ENCODE data around the gene WIPF1.

WIPF1 gene

DNA sequence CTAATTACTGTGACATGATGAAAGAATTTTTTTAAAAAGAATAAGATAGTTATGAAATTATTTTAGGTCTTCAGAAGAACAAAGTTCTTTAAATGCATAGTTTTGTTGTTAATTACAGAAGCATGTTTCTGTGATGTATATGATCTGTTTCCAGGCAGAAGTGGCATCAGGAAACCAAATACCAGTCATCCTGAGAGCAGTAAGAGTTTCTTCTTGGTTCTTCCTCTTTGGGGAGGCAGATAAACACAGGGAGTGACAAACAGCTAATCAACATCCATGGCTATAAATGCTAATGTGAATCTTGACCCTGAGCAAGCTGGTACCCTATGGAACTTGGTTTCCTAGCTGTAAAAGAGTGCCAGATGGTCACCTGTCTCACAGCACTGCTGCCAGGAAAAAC is 29.2 kb downstream of the WIPF1 start:
- no peak for TF ChIP-seq CTCF (conservative IDR thresholded peaks at IDR 0.05; ENCODE audit: low read depth)
- ChIA-PET CTCF (interaction anchor here (0.6 kb wide), 1 partner anchor 121 kb away, joined by 3 read pairs; no protein-coding TSS in a partner anchor), POLR2A (ENCODE audit: low non-redundant PET) (no interaction called here)
- DNase-seq (ENCODE audit: low spot score), result no peak
- H3K27ac ChIP-seq, result no peak overlapping the region

GRCh38 chr2:174566871-174567270 is 30.7 kb downstream of the WIPF1 start:
- no peak overlapping the region for H3K27ac ChIP-seq
- POLR2A ChIA-PET (ENCODE audit: low non-redundant PET), result no interaction called here
- no peak for DNase-seq (ENCODE audit: low spot score)
- CTCF ChIA-PET, result no interaction called here
- no peak for TF ChIP-seq CTCF (conservative IDR thresholded peaks at IDR 0.05; ENCODE audit: low read depth)

DNA sequence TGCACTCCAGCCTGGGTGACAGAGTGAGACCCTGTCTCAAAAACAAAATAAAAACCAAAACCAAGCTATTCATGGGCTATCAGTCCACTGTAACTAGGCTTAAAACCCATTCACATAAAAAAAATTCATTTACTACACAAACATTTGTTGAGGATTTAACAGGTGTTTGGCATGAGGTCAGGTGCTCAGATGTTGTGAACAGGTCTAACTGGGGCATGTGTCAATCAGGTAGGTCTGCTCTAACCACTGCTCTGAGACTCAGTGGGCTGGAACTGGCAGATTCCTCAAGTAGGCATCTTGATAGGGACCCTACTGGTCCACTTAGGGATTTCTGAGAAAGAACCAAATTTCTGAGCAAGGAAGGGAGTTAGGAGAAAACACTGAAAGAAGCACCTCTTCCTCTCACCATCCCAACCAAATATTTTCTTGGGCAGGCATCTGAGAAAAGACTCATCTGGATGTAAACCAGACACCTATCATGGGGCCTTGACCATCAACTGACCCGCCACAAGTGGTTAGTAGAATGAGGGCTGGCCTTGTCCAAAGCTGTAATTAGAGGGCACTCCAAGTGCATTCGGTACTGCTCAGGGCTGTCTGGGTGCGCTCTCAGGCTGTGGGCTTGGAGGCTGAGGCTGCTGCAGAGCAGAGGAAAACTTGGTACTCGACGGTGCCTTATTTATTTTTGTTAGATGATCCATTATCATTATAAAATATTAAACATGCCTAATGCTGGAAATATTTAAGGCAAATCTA is 33.9 kb downstream of the WIPF1 start:
- no peak for TF ChIP-seq CTCF (conservative IDR thresholded peaks at IDR 0.05; ENCODE audit: low read depth)
- H3K27ac ChIP-seq, result no peak overlapping the region
- DNase-seq (ENCODE audit: low spot score), result no peak
- CTCF ChIA-PET, result interaction anchor here (0.6 to 1.1 kb wide), 3 partner anchors 101 to 124 kb away, joined by 3 to 4 read pairs (median 3); no protein-coding TSS in a partner anchor
- POLR2A ChIA-PET (ENCODE audit: low non-redundant PET), result no interaction called here

GRCh38 chr2:174561972-174562370 is 35.6 kb downstream of the WIPF1 start:
- ChIA-PET POLR2A (ENCODE audit: low non-redundant PET) (no interaction called here), CTCF (interaction anchor here (0.7 kb wide), 1 partner anchor 1490 kb away, joined by 3 read pairs; no protein-coding TSS in a partner anchor)
- TF ChIP-seq CTCF (conservative IDR thresholded peaks at IDR 0.05; ENCODE audit: low read depth), result no peak

GRCh38 chr2:174561283-174561971 is 36.2 kb downstream of the WIPF1 start:
- no peak for DNase-seq (ENCODE audit: low spot score)
- no peak overlapping the region for H3K27ac ChIP-seq
- CTCF ChIA-PET, result interaction anchor here (0.6 to 0.7 kb wide), 2 partner anchors 45 to 236 kb away, joined by 3 to 5 read pairs; no protein-coding TSS in a partner anchor
- no peak for TF ChIP-seq CTCF (conservative IDR thresholded peaks at IDR 0.05; ENCODE audit: low read depth)
- POLR2A ChIA-PET (ENCODE audit: low non-redundant PET), result no interaction called here

More at GRCh38 chr2:174561972-174562370, 35.6 kb downstream of the WIPF1 start:
- H3K27ac ChIP-seq, result no peak overlapping the region
- no peak for DNase-seq (ENCODE audit: low spot score)

GRCh38 chr2:174560737-174561136 is 36.9 kb downstream of the WIPF1 start:
- no peak for TF ChIP-seq CTCF (conservative IDR thresholded peaks at IDR 0.05; ENCODE audit: low read depth)
- ChIA-PET CTCF (interaction anchor here (0.7 kb wide), 1 partner anchor 236 kb away, joined by 3 read pairs; no protein-coding TSS in a partner anchor), POLR2A (ENCODE audit: low non-redundant PET) (no interaction called here)
- no peak for DNase-seq (ENCODE audit: low spot score)
- H3K27ac ChIP-seq, result no peak overlapping the region
